Activated naive CD4-positive, alpha-beta T cell treated with anti-CD3 and anti-CD28 coated beads for 36 hours (primary cell): ENCODE measurements around the gene TNIP1. TPM values are rescaled to one million over a fixed set of nuclear protein-coding genes. Genes with fewer than 3 reads are reported as not detected.

Experiments used
- CTCF ChIA-PET: fragments of 350-600 bp; sonication (Branson Sonifier 250); formaldehyde crosslinking; loops from one replicate; lab custom pipeline; 2021; ENCODE audit warnings: antibody characterized with exemption; lab: Charles Lee
- DNase-seq: peaks from one replicate; pipeline ENCODE4 v3.0.0-alpha.2; 2020
- H3K27ac Mint-ChIP-seq: one replicate; pipeline ENCODE4 v1.8.0; 2021; ENCODE audit warnings: mild to moderate bottlenecking, mixed read lengths
- H3K27me3 Mint-ChIP-seq: one replicate; pipeline ENCODE4 v1.8.0; 2021; ENCODE audit warnings: low read depth, mixed read lengths
- H3K36me3 Mint-ChIP-seq: one replicate; pipeline ENCODE4 v1.8.0; 2021; ENCODE audit warnings: low read depth, mixed read lengths
- H3K4me1 Mint-ChIP-seq: one replicate; pipeline ENCODE4 v1.8.0; 2021; ENCODE audit warnings: low read depth, mixed read lengths
- H3K4me3 Mint-ChIP-seq: one replicate; pipeline ENCODE4 v1.8.0; 2021; ENCODE audit warnings: mild to moderate bottlenecking, moderate library complexity, mixed read lengths
- H3K9me3 Mint-ChIP-seq: one replicate; pipeline ENCODE4 v1.8.0; 2021; ENCODE audit warnings: mixed read lengths
- intact Hi-C: fragments of 100-400 bp; cut with micrococcal nuclease; formaldehyde crosslinking; loops from one replicate; pipeline ENCODE4 v1.15.1; 2023
- total RNA-seq, 2 experiments: library from RNA; stranded (reverse); gene quantifications; one replicate each; pipeline ENCODE4 v1.2.3, GENCODE V29; 2021

TNIP1 gene
- total RNA-seq, 2 experiments from 2014 or later: 238 to 263 TPM

- H3K27me3 Mint-ChIP-seq: no peaks in the 10 kb centered on the region
- H3K9me3 Mint-ChIP-seq: no peaks in the 10 kb centered on the region
- H3K36me3 Mint-ChIP-seq: peaks cover 62% of the 10 kb centered on the region
- intact Hi-C loops: no loop called here
- peaks cover 85% of the 10 kb centered on the region for H3K4me1 Mint-ChIP-seq
- no peak overlapping the region for H3K4me3 Mint-ChIP-seq
- peak overlapping the region; percentile 1 for H3K27ac Mint-ChIP-seq
- CTCF ChIA-PET: interaction anchor here (1.2 to 2.6 kb wide), 5 partner anchors 9 to 43 kb away, joined by 3 to 13 read pairs (median 5); no protein-coding TSS in a partner anchor
- no peak for DNase-seq
Measured at GRCh38 chr5:151071848-151072629, 8.8 kb downstream of the TNIP1 start.

DNA sequence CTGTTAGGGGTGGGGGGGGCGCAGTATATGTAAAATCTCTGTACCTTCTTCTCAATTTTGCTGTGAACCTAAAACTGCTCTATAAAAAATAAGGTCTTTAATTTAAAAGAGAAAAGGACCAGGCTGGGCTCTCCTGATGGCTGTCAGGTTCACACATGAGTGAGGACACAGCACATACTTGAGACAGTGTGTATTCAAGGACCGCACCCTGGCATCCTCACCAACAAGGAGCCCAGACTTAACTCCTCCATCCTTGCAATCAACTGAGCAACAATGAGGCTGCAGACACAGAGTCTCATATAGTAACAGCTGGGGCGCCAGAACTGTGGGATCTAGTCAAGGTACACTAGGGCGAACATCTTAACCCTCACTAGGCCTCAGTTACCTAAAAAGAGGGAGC is 9.8 kb downstream of the TNIP1 start:
- no peak for DNase-seq
- Mint-ChIP-seq H3K27ac (no peak overlapping the region), H3K9me3 (no peaks in the 10 kb centered on the region), H3K27me3 (no peaks in the 10 kb centered on the region), H3K4me1 (peaks cover 83% of the 10 kb centered on the region), H3K4me3 (no peak overlapping the region), H3K36me3 (peaks cover 57% of the 10 kb centered on the region)
- intact Hi-C loops: no loop called here
- CTCF ChIA-PET: interaction anchor here (1.3 to 2.8 kb wide), 5 partner anchors 19 to 94 kb away, joined by 5 to 13 read pairs (median 10); no protein-coding TSS in a partner anchor

- Mint-ChIP-seq H3K9me3 (no peaks in the 10 kb centered on the region), H3K36me3 (peaks cover 54% of the 10 kb centered on the region), H3K4me1 (peaks cover 83% of the 10 kb centered on the region), H3K27me3 (no peaks in the 10 kb centered on the region), H3K4me3 (no peak overlapping the region), H3K27ac (no peak overlapping the region)
- intact Hi-C loops: no loop called here
- no peak for DNase-seq
- CTCF ChIA-PET: interaction anchor here (0.6 to 2.8 kb wide), 9 partner anchors 17 to 390 kb away, joined by 3 to 13 read pairs (median 5); no protein-coding TSS in a partner anchor
Measured at GRCh38 chr5:151070449-151070848, 10.4 kb downstream of the TNIP1 start.

GRCh38 chr5:151068433-151069197 is 12.2 kb downstream of the TNIP1 start:
- no peaks in the 10 kb centered on the region for H3K9me3 Mint-ChIP-seq
- DNase-seq: peak; percentile 46
- intact Hi-C loops: loop anchor here (1.0 kb wide), 1 partner anchor 11 kb away; no protein-coding TSS in a partner anchor
- peaks cover 50% of the 10 kb centered on the region for H3K36me3 Mint-ChIP-seq
- peak overlapping the region; percentile 12 for H3K4me3 Mint-ChIP-seq
- CTCF ChIA-PET: interaction anchor here (0.9 to 2.8 kb wide), 6 partner anchors 17 to 97 kb away, joined by 3 to 10 read pairs (median 4); no protein-coding TSS in a partner anchor
- peak overlapping the region; percentile 77 for H3K27ac Mint-ChIP-seq
- peaks cover 93% of the 10 kb centered on the region for H3K4me1 Mint-ChIP-seq
- no peaks in the 10 kb centered on the region for H3K27me3 Mint-ChIP-seq

GRCh38 chr5:151067632-151068432 is 13.0 kb downstream of the TNIP1 start:
- H3K9me3 Mint-ChIP-seq: no peaks in the 10 kb centered on the region
- CTCF ChIA-PET: interaction anchor here (1.2 to 2.5 kb wide), 3 partner anchors 16 to 58 kb away, joined by 3 to 8 read pairs (median 6); no protein-coding TSS in a partner anchor
- peaks cover 96% of the 10 kb centered on the region for H3K4me1 Mint-ChIP-seq
- intact Hi-C loops: no loop called here
- peaks cover 47% of the 10 kb centered on the region for H3K36me3 Mint-ChIP-seq
- no peaks in the 10 kb centered on the region for H3K27me3 Mint-ChIP-seq
- peak overlapping the region; percentile 77 for H3K27ac Mint-ChIP-seq
- H3K4me3 Mint-ChIP-seq: no peak overlapping the region
- DNase-seq: no peak

GRCh38 chr5:151066920-151067319 is 13.9 kb downstream of the TNIP1 start:
- Mint-ChIP-seq H3K4me3 (no peak overlapping the region), H3K4me1 (peaks cover 93% of the 10 kb centered on the region), H3K9me3 (no peaks in the 10 kb centered on the region), H3K36me3 (peaks cover 44% of the 10 kb centered on the region), H3K27me3 (no peaks in the 10 kb centered on the region), H3K27ac (no peak overlapping the region)
- intact Hi-C loops: no loop called here
- CTCF ChIA-PET: no interaction called here
- no peak for DNase-seq

DNA sequence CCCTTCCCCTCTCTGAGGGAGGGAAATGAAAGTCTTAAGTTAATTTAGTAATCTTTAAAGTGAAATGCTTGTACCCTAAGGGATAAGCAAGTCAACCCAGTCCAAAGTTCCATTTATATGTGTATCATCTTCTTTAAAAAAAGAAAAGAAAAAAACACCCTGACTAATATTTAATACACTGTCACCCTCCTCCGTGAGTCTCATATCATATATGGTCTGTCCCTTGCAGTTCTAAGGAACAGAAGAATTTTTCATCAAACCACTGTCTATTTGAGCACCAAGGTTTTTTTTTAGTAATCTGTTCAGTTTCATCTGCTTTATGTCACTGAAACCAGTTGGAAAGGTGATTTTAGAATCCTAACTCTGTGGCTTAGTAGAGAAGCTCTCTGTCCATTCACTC is 15.2 kb downstream of the TNIP1 start:
- no peak overlapping the region for H3K4me3 Mint-ChIP-seq
- H3K4me1 Mint-ChIP-seq: peaks cover 92% of the 10 kb centered on the region
- DNase-seq: no peak
- intact Hi-C loops: loop anchor here (1.0 kb wide), 1 partner anchor 13 kb away; no protein-coding TSS in a partner anchor
- H3K27ac Mint-ChIP-seq: peak overlapping the region; percentile 34
- no peaks in the 10 kb centered on the region for H3K9me3 Mint-ChIP-seq
- CTCF ChIA-PET: interaction anchor here (0.6 to 2.4 kb wide), 6 partner anchors 14 to 616 kb away, joined by 3 to 19 read pairs (median 3); partner anchors contain the start of gene RPS14
- H3K27me3 Mint-ChIP-seq: no peaks in the 10 kb centered on the region
- H3K36me3 Mint-ChIP-seq: peaks cover 51% of the 10 kb centered on the region

DNA sequence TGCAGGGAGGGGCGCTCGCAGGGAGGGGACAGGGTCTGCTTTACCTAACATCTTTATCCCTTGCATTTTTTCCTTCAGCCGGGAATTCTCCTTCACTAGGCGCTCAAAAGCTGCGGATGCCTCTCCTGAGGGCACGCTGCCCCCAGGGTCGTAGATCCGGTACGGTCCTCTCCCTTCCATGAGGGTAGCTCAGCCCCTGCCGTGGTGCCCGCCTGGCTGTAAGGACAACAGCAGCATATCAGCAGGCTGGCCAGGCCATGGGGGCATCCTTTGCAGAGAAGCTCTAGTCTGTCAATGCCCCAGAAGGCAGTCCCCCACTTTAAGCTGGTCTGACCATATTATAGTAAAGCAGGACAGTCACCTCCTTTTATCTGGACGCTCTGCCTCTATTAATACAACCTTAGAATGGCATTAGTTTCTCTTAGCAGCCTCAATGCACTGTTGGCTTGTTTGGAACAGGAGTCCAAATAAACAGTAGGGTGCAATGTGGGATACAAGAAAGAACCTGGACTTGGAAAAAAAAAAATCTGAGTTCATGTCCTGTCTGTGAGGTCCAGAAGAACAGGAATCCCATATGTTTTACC is 15.8 kb downstream of the TNIP1 start:
- H3K4me3 Mint-ChIP-seq: no peak overlapping the region
- peaks cover 94% of the 10 kb centered on the region for H3K4me1 Mint-ChIP-seq
- H3K9me3 Mint-ChIP-seq: no peaks in the 10 kb centered on the region
- H3K36me3 Mint-ChIP-seq: peaks cover 56% of the 10 kb centered on the region
- H3K27ac Mint-ChIP-seq: no peak overlapping the region
- no peaks in the 10 kb centered on the region for H3K27me3 Mint-ChIP-seq
- CTCF ChIA-PET: interaction anchor here (0.8 to 2.4 kb wide), 3 partner anchors 15 to 51 kb away, joined by 3 to 19 read pairs (median 5); no protein-coding TSS in a partner anchor
- intact Hi-C loops: loop anchor here (1.0 kb wide), 1 partner anchor 13 kb away; no protein-coding TSS in a partner anchor
- DNase-seq: no peak

DNA sequence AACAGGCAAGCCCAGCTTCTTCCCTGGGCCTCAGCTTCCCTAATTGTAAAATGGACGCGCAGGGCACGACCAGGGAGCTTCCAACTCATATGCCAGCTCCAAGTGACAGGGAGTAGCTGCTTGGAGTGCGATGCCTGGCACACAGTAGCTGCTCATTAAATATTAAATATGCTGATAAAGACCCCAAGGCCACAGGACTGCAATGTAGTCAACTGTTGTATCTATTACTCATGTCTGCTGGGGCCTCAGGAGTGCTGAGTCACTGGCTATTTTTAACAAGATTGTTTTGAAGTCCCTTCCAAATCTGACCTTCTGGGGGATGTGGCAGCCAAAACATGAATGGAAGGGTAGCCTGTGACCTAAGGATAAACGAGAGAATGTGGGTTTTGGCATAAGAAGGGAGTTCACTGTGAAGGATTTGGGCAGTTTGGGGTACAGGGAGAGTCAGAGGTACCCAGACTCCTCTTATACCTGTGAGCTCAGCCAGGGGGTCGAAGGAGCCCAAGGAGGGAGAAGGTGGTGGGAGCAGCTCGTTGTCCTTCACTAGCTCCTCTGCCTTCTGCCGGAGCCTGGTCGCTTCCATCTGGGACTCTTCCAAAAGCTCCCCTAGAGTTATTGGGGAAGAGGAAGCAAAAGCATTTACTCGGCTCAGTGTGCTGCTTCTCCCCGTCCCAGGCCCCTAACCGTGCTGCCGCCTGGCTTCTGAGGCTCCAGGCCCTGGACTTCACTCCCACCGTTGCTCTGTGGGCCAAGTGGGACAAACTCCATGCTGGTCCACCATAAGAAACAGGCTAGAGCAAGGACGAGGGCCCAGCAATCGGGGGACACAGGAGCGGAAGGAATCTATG is 17.5 kb downstream of the TNIP1 start:
- Mint-ChIP-seq H3K4me1 (peaks cover 90% of the 10 kb centered on the region), H3K27me3 (no peaks in the 10 kb centered on the region), H3K27ac (peak overlapping the region; percentile 57), H3K36me3 (peaks cover 65% of the 10 kb centered on the region), H3K9me3 (no peaks in the 10 kb centered on the region), H3K4me3 (no peak overlapping the region)
- CTCF ChIA-PET: interaction anchor here (0.6 to 1.7 kb wide), 7 partner anchors 9 to 102 kb away, joined by 3 to 9 read pairs (median 4); no protein-coding TSS in a partner anchor
- no peak for DNase-seq
- intact Hi-C loops: no loop called here

GRCh38 chr5:151062405-151063141 is 18.3 kb downstream of the TNIP1 start:
- H3K27ac Mint-ChIP-seq: peak overlapping the region; percentile 18
- peaks cover 60% of the 10 kb centered on the region for H3K36me3 Mint-ChIP-seq
- peaks cover 82% of the 10 kb centered on the region for H3K4me1 Mint-ChIP-seq

More at GRCh38 chr5:151062405-151063141, 18.3 kb downstream of the TNIP1 start:
- intact Hi-C loops: no loop called here
- H3K27me3 Mint-ChIP-seq: no peaks in the 10 kb centered on the region
- no peak for DNase-seq
- no peaks in the 10 kb centered on the region for H3K9me3 Mint-ChIP-seq
- CTCF ChIA-PET: interaction anchor here (0.7 to 1.7 kb wide), 5 partner anchors 10 to 102 kb away, joined by 3 to 9 read pairs (median 5); no protein-coding TSS in a partner anchor
- H3K4me3 Mint-ChIP-seq: no peak overlapping the region
